Measurements from ENCODE around the gene PAEP.

DNA sequence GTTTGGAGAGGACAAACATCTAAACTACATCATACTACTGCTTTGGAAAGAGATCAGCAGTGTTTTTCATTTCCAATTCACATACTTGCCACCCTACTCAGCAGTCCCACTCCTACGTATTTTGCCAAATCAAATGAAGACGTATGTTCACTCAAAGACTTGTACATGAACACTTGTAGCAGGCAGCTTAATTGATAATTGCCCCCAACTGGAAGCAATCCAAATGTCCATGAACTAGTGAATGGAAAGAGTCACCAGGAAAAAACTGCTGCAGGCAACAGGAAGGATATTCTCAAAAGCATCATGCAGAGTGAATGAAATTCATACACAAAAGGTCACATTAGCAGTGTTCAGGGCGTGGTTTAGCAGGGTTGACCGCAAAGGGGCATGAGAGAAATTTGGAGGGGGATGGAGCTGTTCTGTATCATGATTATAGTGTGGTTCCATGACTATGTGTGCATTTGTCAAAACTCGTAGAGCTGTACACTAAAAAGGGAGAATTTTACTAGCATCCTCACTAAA lies 38.8 kb downstream of the PAEP start:
- TF ChIP-seq, protein P1, sequence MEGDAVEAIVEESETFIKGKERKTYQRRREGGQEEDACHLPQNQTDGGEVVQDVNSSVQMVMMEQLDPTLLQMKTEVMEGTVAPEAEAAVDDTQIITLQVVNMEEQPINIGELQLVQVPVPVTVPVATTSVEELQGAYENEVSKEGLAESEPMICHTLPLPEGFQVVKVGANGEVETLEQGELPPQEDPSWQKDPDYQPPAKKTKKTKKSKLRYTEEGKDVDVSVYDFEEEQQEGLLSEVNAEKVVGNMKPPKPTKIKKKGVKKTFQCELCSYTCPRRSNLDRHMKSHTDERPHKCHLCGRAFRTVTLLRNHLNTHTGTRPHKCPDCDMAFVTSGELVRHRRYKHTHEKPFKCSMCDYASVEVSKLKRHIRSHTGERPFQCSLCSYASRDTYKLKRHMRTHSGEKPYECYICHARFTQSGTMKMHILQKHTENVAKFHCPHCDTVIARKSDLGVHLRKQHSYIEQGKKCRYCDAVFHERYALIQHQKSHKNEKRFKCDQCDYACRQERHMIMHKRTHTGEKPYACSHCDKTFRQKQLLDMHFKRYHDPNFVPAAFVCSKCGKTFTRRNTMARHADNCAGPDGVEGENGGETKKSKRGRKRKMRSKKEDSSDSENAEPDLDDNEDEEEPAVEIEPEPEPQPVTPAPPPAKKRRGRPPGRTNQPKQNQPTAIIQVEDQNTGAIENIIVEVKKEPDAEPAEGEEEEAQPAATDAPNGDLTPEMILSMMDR (conservative IDR thresholded peaks at IDR 0.05): no peak
- TF ChIP-seq ZFX (IDR thresholded peaks at IDR 0.05): no peak
